CD4-positive, CD25-positive, alpha-beta regulatory T cell (primary cell): Measurements from ENCODE around the gene ZMYM2. TPM values are rescaled to one million over a fixed set of nuclear protein-coding genes. Genes with fewer than 3 reads are reported as not detected.
A peak's percentile ranks its signal among the peaks of the same experiment; 100 is the strongest.

Experiments used
- ATAC-seq, 2 donors: fragments of 150-1000 bp; cut with Tn5 transposase; one replicate each; pipeline ENCODE4 v1.10.0; 2021; ENCODE audit warnings: low read depth in 2 of 2, moderate number of reproducible peaks in 2 of 2, moderate library complexity in 1 of 2
- DNase-seq, 3 donors: peaks; one replicate each; pipeline versions ENCODE4 v3.0.0 to v3.0.0-alpha.2; 2012 to 2022; ENCODE audit warnings: mixed read lengths in 1 of 3
- H3K27ac ChIP-seq: one replicate; pipeline ENCODE4 v1.7.0; 2013; ENCODE audit warnings: mild to moderate bottlenecking, low read length; ENCODE audit not compliant: insufficient read depth, poor library complexity, severe bottlenecking
- H3K27me3 ChIP-seq: one replicate; pipeline ENCODE4 v1.7.0; 2013; ENCODE audit warnings: low read length; ENCODE audit not compliant: control insufficient read depth, insufficient read depth
- H3K36me3 ChIP-seq: one replicate; pipeline ENCODE4 v1.7.0; 2013; ENCODE audit warnings: mild to moderate bottlenecking, low read length, moderate library complexity; ENCODE audit not compliant: control insufficient read depth, insufficient read depth
- H3K4me1 ChIP-seq: 2 replicates; pipeline ENCODE4 v1.7.0; 2013; ENCODE audit warnings: mild to moderate bottlenecking, low read length; ENCODE audit not compliant: insufficient read depth, control insufficient read depth, poor library complexity, severe bottlenecking
- H3K4me3 ChIP-seq: one replicate; pipeline ENCODE4 v1.7.0; 2013; ENCODE audit warnings: low read depth, mild to moderate bottlenecking, low read length, moderate library complexity
- H3K9me3 ChIP-seq, 2 experiments: 1 replicate in 1 of 2; 2 replicates in 1 of 2; pipeline ENCODE4 v1.7.0; 2013; ENCODE audit warnings: low read length in 2 of 2, mild to moderate bottlenecking in 1 of 2, moderate library complexity in 1 of 2; ENCODE audit not compliant: control insufficient read depth in 2 of 2
- H3K27ac Mint-ChIP-seq, 3 donors: one replicate each; pipeline ENCODE4 v1.8.0; 2020 to 2022; ENCODE audit warnings: mild to moderate bottlenecking in 3 of 3, mixed read lengths in 3 of 3, moderate library complexity in 2 of 3
- H3K27me3 Mint-ChIP-seq: one replicate; pipeline ENCODE4 v1.8.0; 2022; ENCODE audit warnings: mild to moderate bottlenecking, mixed read lengths
- H3K36me3 Mint-ChIP-seq: one replicate; pipeline ENCODE4 v1.8.0; 2020; ENCODE audit warnings: mixed read lengths
- H3K4me1 Mint-ChIP-seq, 4 donors: one replicate each; pipeline ENCODE4 v1.8.0; 2020 to 2022; ENCODE audit warnings: mixed read lengths in 4 of 4, mild to moderate bottlenecking in 1 of 4
- H3K4me3 Mint-ChIP-seq, 4 donors: one replicate each; pipeline ENCODE4 v1.8.0; 2020 to 2022; ENCODE audit warnings: mild to moderate bottlenecking in 4 of 4, mixed read lengths in 4 of 4, moderate library complexity in 3 of 4
- H3K9me3 Mint-ChIP-seq, 7 donors: one replicate each; pipeline ENCODE4 v1.8.0; 2020 to 2022; ENCODE audit warnings: mixed read lengths in 7 of 7, mild to moderate bottlenecking in 3 of 7, moderate library complexity in 2 of 7
- polyA plus RNA-seq, 4 donors: library from polyadenylated mRNA; unstranded; fragments of 300-500 nt; fragmentation: Illumina TruSeq; gene quantifications; one replicate each; pipeline ENCODE4 v1.2.3, GENCODE V29; 2021
- total RNA-seq: library from RNA; stranded (reverse); gene quantifications from one replicate; pipeline ENCODE4 v1.2.3, GENCODE V29; 2022

The ZMYM2 gene
- total RNA-seq (112 TPM), polyA plus RNA-seq (10 to 100 TPM; 11.0 to 15.1 (median 13.4) TPM)

GRCh38 chr13:19958155-19959111 is at the start of gene ZMYM2:
TSS of gene ZMYM2 (plus strand) at chr13:19958727. CDS start at chr13:19993073, 34,346 bp downstream.
- peak within 1 kb of the TSS; percentile 95 to 99 (median 97) for H3K27ac Mint-ChIP-seq
- H3K27me3 Mint-ChIP-seq, result peaks cover 9% of the 10 kb centered on the region
- Histone ChIP-seq H3K27ac (peak within 1 kb of the TSS; percentile 91), H3K9me3 (no peaks in the 10 kb centered on the region), H3K27me3 (peaks cover 3% of the 10 kb centered on the region), H3K36me3 (peaks cover 2% of the 10 kb centered on the region), H3K4me1 (peaks cover 37% of the 10 kb centered on the region), H3K4me3 (peak within 1 kb of the TSS; percentile 91)
- peaks cover 19 to 42% (median 32%) of the 10 kb centered on the region in 4 donors for H3K4me1 Mint-ChIP-seq
- H3K9me3 Mint-ChIP-seq, result peaks cover 0 to 2% (median 0%) of the 10 kb centered on the region in 7 donors
- peak within 1 kb of the TSS; percentile 98 for H3K4me3 Mint-ChIP-seq
- peak; percentile 77 to 83 for ATAC-seq
- peak; percentile 95 to 96 (median 96) for DNase-seq
- H3K36me3 Mint-ChIP-seq, result peaks cover 6% of the 10 kb centered on the region

DNA sequence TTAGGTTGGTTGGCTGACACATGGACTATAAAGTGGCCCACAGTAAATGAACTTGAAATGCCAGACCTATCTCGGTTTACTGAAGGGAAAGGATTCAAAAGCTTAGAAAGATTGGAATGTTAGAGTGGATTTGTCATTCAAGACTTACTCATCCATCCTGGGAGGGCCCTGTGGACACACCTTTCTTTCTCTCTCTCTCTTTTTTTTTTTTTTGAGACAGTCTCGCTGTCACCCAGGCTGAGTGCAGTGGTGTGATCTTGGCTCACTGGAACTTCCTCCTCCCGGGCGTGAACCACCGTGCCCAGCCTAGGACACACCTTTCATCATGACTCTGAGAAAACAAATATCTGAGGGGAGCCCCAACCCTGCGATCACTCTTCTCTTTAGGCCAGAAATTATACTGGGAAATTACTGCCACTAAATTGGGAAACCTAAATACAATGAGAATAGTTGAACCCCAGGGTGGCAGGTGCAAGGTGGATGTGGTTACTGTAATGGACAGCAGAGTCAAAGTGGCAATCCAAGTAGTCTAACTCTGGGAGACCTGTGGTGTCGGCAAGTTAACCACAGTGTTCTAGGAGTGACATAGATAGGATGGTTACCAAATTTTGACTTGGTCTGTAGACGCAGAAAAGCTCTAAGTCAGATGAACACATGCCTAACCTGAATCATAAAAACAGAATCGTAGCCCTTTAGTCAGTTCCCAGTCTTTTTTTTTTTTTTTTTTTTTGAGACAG is 48.0 kb upstream of the ZMYM2 start:
- peaks cover 0 to 1% (median 0%) of the 10 kb centered on the region in 7 donors for H3K9me3 Mint-ChIP-seq
- peaks cover 1% of the 10 kb centered on the region for H3K27me3 ChIP-seq
- no peak overlapping the region for H3K4me3 Mint-ChIP-seq
- no peak overlapping the region for H3K4me3 ChIP-seq
- no peak overlapping the region for H3K27ac Mint-ChIP-seq
- DNase-seq (no peak), ATAC-seq (no peak)
- peaks cover 8% of the 10 kb centered on the region for H3K27me3 Mint-ChIP-seq
- H3K27ac ChIP-seq, result no peak overlapping the region
- H3K36me3 ChIP-seq, result no peaks in the 10 kb centered on the region
- no peaks in the 10 kb centered on the region for H3K4me1 ChIP-seq
- no peaks in the 10 kb centered on the region for H3K36me3 Mint-ChIP-seq
- H3K9me3 ChIP-seq, result no peaks in the 10 kb centered on the region
- H3K4me1 Mint-ChIP-seq, result no peaks in the 10 kb centered on the region

- Histone ChIP-seq H3K27ac (no peak overlapping the region), H3K9me3 (no peaks in the 10 kb centered on the region), H3K4me1 (no peaks in the 10 kb centered on the region), H3K27me3 (no peaks in the 10 kb centered on the region), H3K4me3 (no peak overlapping the region), H3K36me3 (no peaks in the 10 kb centered on the region)
- Mint-ChIP-seq H3K4me3 (no peak overlapping the region), H3K27me3 (no peaks in the 10 kb centered on the region), H3K9me3 (no peaks in the 10 kb centered on the region), H3K4me1 (peaks cover 0 to 3% (median 0%) of the 10 kb centered on the region in 4 donors), H3K27ac (no peak overlapping the region), H3K36me3 (no peaks in the 10 kb centered on the region)
- no peak for ATAC-seq
- DNase-seq, result peak in 2 of 3 donors; percentile 22 to 40
These were observed 31.3 kb upstream of the ZMYM2 start for GRCh38 chr13:19927117-19927748.

- Histone ChIP-seq H3K27me3 (peaks cover 7% of the 10 kb centered on the region), H3K4me3 (no peak overlapping the region), H3K27ac (no peak overlapping the region), H3K9me3 (no peaks in the 10 kb centered on the region), H3K4me1 (no peaks in the 10 kb centered on the region), H3K36me3 (no peaks in the 10 kb centered on the region)
- ATAC-seq (no peak), DNase-seq (no peak)
- no peak overlapping the region for H3K4me3 Mint-ChIP-seq
- peaks cover 0 to 8% (median 0%) of the 10 kb centered on the region in 7 donors for H3K9me3 Mint-ChIP-seq
- peaks cover 38% of the 10 kb centered on the region for H3K27me3 Mint-ChIP-seq
- H3K36me3 Mint-ChIP-seq, result no peaks in the 10 kb centered on the region
- H3K4me1 Mint-ChIP-seq, result no peaks in the 10 kb centered on the region
- no peak overlapping the region for H3K27ac Mint-ChIP-seq
These were observed 18.4 kb upstream of the ZMYM2 start for GRCh38 chr13:19940106-19940505.

DNA sequence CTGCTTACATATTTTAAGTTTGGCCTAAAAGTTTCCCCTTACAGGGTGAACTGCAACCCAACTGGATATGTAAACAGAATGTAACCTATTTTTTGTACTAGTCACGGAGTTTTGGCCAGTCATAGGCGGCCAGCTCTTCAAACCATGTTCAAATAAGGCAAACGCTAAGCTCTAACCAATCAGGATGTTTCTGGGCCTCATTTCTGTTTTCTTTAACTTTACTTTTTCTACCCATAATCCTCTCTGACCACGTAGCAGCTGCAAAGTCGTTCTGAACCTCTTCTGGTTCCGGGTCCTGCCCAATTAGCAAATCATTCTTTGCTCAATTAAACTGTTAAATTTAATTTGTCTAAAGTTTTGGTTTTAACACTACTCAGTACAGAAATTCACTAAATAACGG is 8.2 kb upstream of the ZMYM2 start:
- H3K36me3 ChIP-seq, result no peaks in the 10 kb centered on the region
- peaks cover 0 to 2% (median 0%) of the 10 kb centered on the region in 7 donors for H3K9me3 Mint-ChIP-seq
- no peak overlapping the region for H3K27ac Mint-ChIP-seq
- no peaks in the 10 kb centered on the region for H3K36me3 Mint-ChIP-seq
- H3K4me1 Mint-ChIP-seq, result no peaks in the 10 kb centered on the region
- H3K27me3 ChIP-seq, result peaks cover 6% of the 10 kb centered on the region
- no peaks in the 10 kb centered on the region for H3K9me3 ChIP-seq
- no peak overlapping the region for H3K4me3 Mint-ChIP-seq
- H3K27ac ChIP-seq, result no peak overlapping the region
- no peak for ATAC-seq
- DNase-seq, result no peak
- peaks cover 37% of the 10 kb centered on the region for H3K27me3 Mint-ChIP-seq
- no peaks in the 10 kb centered on the region for H3K4me1 ChIP-seq
- no peak overlapping the region for H3K4me3 ChIP-seq

GRCh38 chr13:19952850-19953249 is 5.7 kb upstream of the ZMYM2 start:
- H3K27me3 Mint-ChIP-seq, result peaks cover 37% of the 10 kb centered on the region

GRCh38 chr13:19955873-19956559 is 2.5 kb upstream of the ZMYM2 start:
- Histone ChIP-seq H3K27ac (no peak overlapping the region), H3K36me3 (no peaks in the 10 kb centered on the region), H3K4me1 (peaks cover 16% of the 10 kb centered on the region), H3K27me3 (peaks cover 3% of the 10 kb centered on the region), H3K4me3 (no peak overlapping the region), H3K9me3 (no peaks in the 10 kb centered on the region)
- Mint-ChIP-seq H3K36me3 (no peaks in the 10 kb centered on the region), H3K4me1 (peaks cover 7 to 21% (median 15%) of the 10 kb centered on the region in 4 donors), H3K27ac (peak overlapping the region in 2 of 3 donors; percentile 18 to 84), H3K9me3 (peaks cover 0 to 2% (median 0%) of the 10 kb centered on the region in 7 donors), H3K4me3 (peak overlapping the region in 2 of 4 donors; percentile 49 to 98), H3K27me3 (peaks cover 28% of the 10 kb centered on the region)
- ATAC-seq (no peak), DNase-seq (no peak)

More at GRCh38 chr13:19952850-19953249, 5.7 kb upstream of the ZMYM2 start:
- H3K27ac Mint-ChIP-seq, result no peak overlapping the region
- H3K9me3 Mint-ChIP-seq, result no peaks in the 10 kb centered on the region
- Histone ChIP-seq H3K36me3 (no peaks in the 10 kb centered on the region), H3K9me3 (no peaks in the 10 kb centered on the region), H3K27ac (no peak overlapping the region), H3K4me1 (no peaks in the 10 kb centered on the region), H3K4me3 (no peak overlapping the region), H3K27me3 (peaks cover 9% of the 10 kb centered on the region)
- H3K4me1 Mint-ChIP-seq, result peaks cover 3 to 9% (median 6%) of the 10 kb centered on the region in 4 donors
- ATAC-seq (no peak), DNase-seq (no peak)
- peak overlapping the region in 1 of 4 donors; percentile 1 for H3K4me3 Mint-ChIP-seq
- no peaks in the 10 kb centered on the region for H3K36me3 Mint-ChIP-seq
